Measurements from ENCODE around the gene LGR6. TPM values are rescaled to one million over a fixed set of nuclear protein-coding genes. Genes with fewer than 3 reads are reported as not detected.

The LGR6 gene
- total and polyA plus RNA-seq, 4 donors = 11.6 to 67.8 (median 33.6) TPM

- Histone ChIP-seq H3K9me3 (ENCODE audit: control insufficient read depth, low read length) (no peaks in the 10 kb centered on the region), H3K4me3 (ENCODE audit: low read length in 2 of 2) (no peak overlapping the region), H3K27me3 (ENCODE audit: control insufficient read depth in 1 of 2, insufficient read depth in 2 of 2, low read length in 1 of 2) (no peaks in the 10 kb centered on the region), H3K27ac (ENCODE audit: low read depth in 1 of 2, low read length in 2 of 2) (no peak overlapping the region), H3K36me3 (ENCODE audit: control insufficient read depth in 1 of 2, insufficient read depth in 2 of 2, low read length in 1 of 2) (no peaks in the 10 kb centered on the region), H3K4me1 (ENCODE audit: control insufficient read depth in 1 of 2, insufficient read depth in 2 of 2, low read length in 2 of 2) (no peaks in the 10 kb centered on the region)
- 94 to 95% methylated on average over 4 of the region's 4 CpGs for WGBS, 2 donors
- ATAC-seq (ENCODE audit: low FRiP score) = no peak
- DNase-seq = no peak
- intact Hi-C loops (cut with DNase I) = no loop called here
Measured at GRCh38 chr1:202149566-202149965, 44.0 kb upstream of the LGR6 start.

DNA sequence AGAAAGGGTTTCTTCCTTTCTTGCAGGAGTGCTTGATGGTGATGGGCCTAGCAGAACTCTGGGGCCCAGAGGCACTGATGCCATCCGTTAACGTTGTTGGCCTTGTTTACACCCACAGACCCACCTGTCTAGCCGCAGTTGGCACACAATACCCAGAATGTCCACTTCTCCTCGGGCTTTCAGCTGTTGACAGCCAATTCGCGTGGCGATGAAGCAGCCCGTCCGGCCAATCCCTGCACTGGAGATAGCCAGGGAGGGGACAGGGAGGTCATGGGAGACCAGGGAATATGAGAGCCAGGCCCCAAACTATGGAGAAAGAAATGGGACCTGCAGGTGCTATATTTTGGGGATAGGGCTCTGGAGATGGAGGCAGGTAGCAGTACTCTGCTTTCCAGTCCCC, 43.4 kb upstream of the LGR6 start:
- H3K4me3 ChIP-seq (ENCODE audit: low read length in 2 of 2) = no peak overlapping the region
- H3K9me3 ChIP-seq (ENCODE audit: control insufficient read depth, low read length) = no peaks in the 10 kb centered on the region
- 93 to 95% methylated on average over 9 of the region's 9 CpGs for WGBS, 2 donors
- ATAC-seq (ENCODE audit: low FRiP score) (no peak), DNase-seq (no peak)
- no peaks in the 10 kb centered on the region for H3K36me3 ChIP-seq (ENCODE audit: control insufficient read depth in 1 of 2, insufficient read depth in 2 of 2, low read length in 1 of 2)
- intact Hi-C loops (cut with DNase I) = no loop called here
- H3K4me1 ChIP-seq (ENCODE audit: control insufficient read depth in 1 of 2, insufficient read depth in 2 of 2, low read length in 2 of 2) = no peaks in the 10 kb centered on the region
- H3K27ac ChIP-seq (ENCODE audit: low read depth in 1 of 2, low read length in 2 of 2) = no peak overlapping the region
- no peaks in the 10 kb centered on the region for H3K27me3 ChIP-seq (ENCODE audit: control insufficient read depth in 1 of 2, insufficient read depth in 2 of 2, low read length in 1 of 2)

DNA sequence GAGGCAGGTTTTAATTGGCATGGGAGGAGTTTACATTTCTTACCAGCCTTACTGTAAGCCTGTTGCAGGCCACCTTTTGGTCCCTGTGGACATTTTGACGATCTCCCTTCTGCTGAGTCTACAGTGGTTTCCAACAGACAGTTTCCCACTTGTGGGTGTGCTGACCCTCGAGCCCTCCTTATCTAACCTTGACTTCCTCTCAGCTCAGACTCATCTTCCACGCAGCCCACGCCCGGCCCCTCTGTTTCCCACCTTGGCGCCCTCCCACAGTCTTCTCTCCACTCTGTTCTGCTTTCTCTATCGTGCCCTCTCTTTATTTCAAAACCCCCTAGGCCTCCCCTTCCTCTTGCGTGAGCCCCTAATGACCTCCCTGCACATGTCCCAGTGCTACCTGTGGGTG, 43.0 kb upstream of the LGR6 start:
- no peaks in the 10 kb centered on the region for H3K9me3 ChIP-seq (ENCODE audit: control insufficient read depth, low read length)
- 94% methylated on average over 8 of the region's 8 CpGs for WGBS, 2 donors
- no peak overlapping the region for H3K4me3 ChIP-seq (ENCODE audit: low read length in 2 of 2)
- H3K36me3 ChIP-seq (ENCODE audit: control insufficient read depth in 1 of 2, insufficient read depth in 2 of 2, low read length in 1 of 2) = no peaks in the 10 kb centered on the region
- intact Hi-C loops (cut with DNase I) = no loop called here
- no peaks in the 10 kb centered on the region for H3K4me1 ChIP-seq (ENCODE audit: control insufficient read depth in 1 of 2, insufficient read depth in 2 of 2, low read length in 2 of 2)
- no peak for ATAC-seq (ENCODE audit: low FRiP score)
- H3K27ac ChIP-seq (ENCODE audit: low read depth in 1 of 2, low read length in 2 of 2) = no peak overlapping the region
- no peaks in the 10 kb centered on the region for H3K27me3 ChIP-seq (ENCODE audit: control insufficient read depth in 1 of 2, insufficient read depth in 2 of 2, low read length in 1 of 2)
- no peak for DNase-seq

GRCh38 chr1:202151045-202151444, 42.6 kb upstream of the LGR6 start:
- H3K27me3 ChIP-seq (ENCODE audit: control insufficient read depth in 1 of 2, insufficient read depth in 2 of 2, low read length in 1 of 2) = no peaks in the 10 kb centered on the region
- intact Hi-C loops (cut with DNase I) = no loop called here
- no peak overlapping the region for H3K27ac ChIP-seq (ENCODE audit: low read depth in 1 of 2, low read length in 2 of 2)
- H3K9me3 ChIP-seq (ENCODE audit: control insufficient read depth, low read length) = no peaks in the 10 kb centered on the region
- H3K4me1 ChIP-seq (ENCODE audit: control insufficient read depth in 1 of 2, insufficient read depth in 2 of 2, low read length in 2 of 2) = no peaks in the 10 kb centered on the region
- no peak overlapping the region for H3K4me3 ChIP-seq (ENCODE audit: low read length in 2 of 2)
- no peaks in the 10 kb centered on the region for H3K36me3 ChIP-seq (ENCODE audit: control insufficient read depth in 1 of 2, insufficient read depth in 2 of 2, low read length in 1 of 2)
- 89 to 94% methylated on average over 2 of the region's 2 CpGs for WGBS, 2 donors
- no peak for ATAC-seq (ENCODE audit: low FRiP score)
- no peak for DNase-seq

- H3K27ac ChIP-seq (ENCODE audit: low read depth in 1 of 2, low read length in 2 of 2) = no peak overlapping the region
- H3K27me3 ChIP-seq (ENCODE audit: control insufficient read depth in 1 of 2, insufficient read depth in 2 of 2, low read length in 1 of 2) = no peaks in the 10 kb centered on the region
- no peak for DNase-seq
- H3K4me3 ChIP-seq (ENCODE audit: low read length in 2 of 2) = no peak overlapping the region
- WGBS, 2 donors = 90 to 91% methylated on average over 10 of the region's 10 CpGs
- ATAC-seq (ENCODE audit: low FRiP score) = no peak
- no peaks in the 10 kb centered on the region for H3K4me1 ChIP-seq (ENCODE audit: control insufficient read depth in 1 of 2, insufficient read depth in 2 of 2, low read length in 2 of 2)
- no peaks in the 10 kb centered on the region for H3K36me3 ChIP-seq (ENCODE audit: control insufficient read depth in 1 of 2, insufficient read depth in 2 of 2, low read length in 1 of 2)
- no peaks in the 10 kb centered on the region for H3K9me3 ChIP-seq (ENCODE audit: control insufficient read depth, low read length)
- intact Hi-C loops (cut with DNase I) = no loop called here
Measured at GRCh38 chr1:202152399-202152798, 41.2 kb upstream of the LGR6 start.

GRCh38 chr1:202153284-202153683, 40.3 kb upstream of the LGR6 start:
- ATAC-seq (ENCODE audit: low FRiP score) = no peak
- WGBS, 2 donors = 93 to 95% methylated on average over 4 of the region's 4 CpGs
- no peaks in the 10 kb centered on the region for H3K36me3 ChIP-seq (ENCODE audit: control insufficient read depth in 1 of 2, insufficient read depth in 2 of 2, low read length in 1 of 2)
- H3K27ac ChIP-seq (ENCODE audit: low read depth in 1 of 2, low read length in 2 of 2) = no peak overlapping the region
- intact Hi-C loops (cut with DNase I) = no loop called here
- DNase-seq = no peak
- no peak overlapping the region for H3K4me3 ChIP-seq (ENCODE audit: low read length in 2 of 2)
- H3K27me3 ChIP-seq (ENCODE audit: control insufficient read depth in 1 of 2, insufficient read depth in 2 of 2, low read length in 1 of 2) = no peaks in the 10 kb centered on the region
- no peaks in the 10 kb centered on the region for H3K9me3 ChIP-seq (ENCODE audit: control insufficient read depth, low read length)
- no peaks in the 10 kb centered on the region for H3K4me1 ChIP-seq (ENCODE audit: control insufficient read depth in 1 of 2, insufficient read depth in 2 of 2, low read length in 2 of 2)

DNA sequence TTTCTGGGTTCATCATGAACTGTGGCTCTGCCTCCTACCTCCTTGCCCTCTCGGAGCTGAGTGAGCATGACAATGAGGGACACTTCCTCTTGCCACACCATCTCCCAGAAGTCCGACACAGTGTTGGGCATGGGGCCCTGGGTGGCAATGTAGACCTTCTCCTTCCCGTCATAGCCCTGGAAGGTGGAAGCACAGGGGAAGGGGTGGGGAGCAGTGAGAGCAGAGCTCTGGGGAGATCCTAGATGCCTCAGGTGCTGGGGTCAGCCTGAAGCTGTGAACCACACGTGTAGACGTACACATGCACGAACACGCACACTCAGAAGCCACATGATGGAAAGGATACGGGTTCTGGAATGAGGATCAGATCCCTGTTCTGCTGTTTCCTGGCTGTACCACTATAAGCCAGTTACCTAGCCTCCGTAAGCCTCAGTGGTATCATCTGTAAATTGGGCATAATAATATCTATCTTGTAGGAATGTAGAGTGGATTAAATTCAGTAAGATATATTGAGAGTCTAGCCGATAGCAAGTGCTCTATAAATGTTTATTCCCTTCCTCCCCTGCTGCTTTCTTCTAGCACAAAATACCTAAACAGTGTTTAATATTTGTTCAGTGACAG, 39.3 kb upstream of the LGR6 start:
- H3K4me1 ChIP-seq (ENCODE audit: control insufficient read depth in 1 of 2, insufficient read depth in 2 of 2, low read length in 2 of 2) = no peaks in the 10 kb centered on the region
- H3K36me3 ChIP-seq (ENCODE audit: control insufficient read depth in 1 of 2, insufficient read depth in 2 of 2, low read length in 1 of 2) = no peaks in the 10 kb centered on the region
- no peaks in the 10 kb centered on the region for H3K27me3 ChIP-seq (ENCODE audit: control insufficient read depth in 1 of 2, insufficient read depth in 2 of 2, low read length in 1 of 2)
- no peak overlapping the region for H3K4me3 ChIP-seq (ENCODE audit: low read length in 2 of 2)
- ATAC-seq (ENCODE audit: low FRiP score) = no peak
- no peaks in the 10 kb centered on the region for H3K9me3 ChIP-seq (ENCODE audit: control insufficient read depth, low read length)
- 88 to 89% methylated on average over 10 of the region's 10 CpGs for WGBS, 2 donors
- DNase-seq = no peak
- intact Hi-C loops (cut with DNase I) = no loop called here
- H3K27ac ChIP-seq (ENCODE audit: low read depth in 1 of 2, low read length in 2 of 2) = no peak overlapping the region

DNA sequence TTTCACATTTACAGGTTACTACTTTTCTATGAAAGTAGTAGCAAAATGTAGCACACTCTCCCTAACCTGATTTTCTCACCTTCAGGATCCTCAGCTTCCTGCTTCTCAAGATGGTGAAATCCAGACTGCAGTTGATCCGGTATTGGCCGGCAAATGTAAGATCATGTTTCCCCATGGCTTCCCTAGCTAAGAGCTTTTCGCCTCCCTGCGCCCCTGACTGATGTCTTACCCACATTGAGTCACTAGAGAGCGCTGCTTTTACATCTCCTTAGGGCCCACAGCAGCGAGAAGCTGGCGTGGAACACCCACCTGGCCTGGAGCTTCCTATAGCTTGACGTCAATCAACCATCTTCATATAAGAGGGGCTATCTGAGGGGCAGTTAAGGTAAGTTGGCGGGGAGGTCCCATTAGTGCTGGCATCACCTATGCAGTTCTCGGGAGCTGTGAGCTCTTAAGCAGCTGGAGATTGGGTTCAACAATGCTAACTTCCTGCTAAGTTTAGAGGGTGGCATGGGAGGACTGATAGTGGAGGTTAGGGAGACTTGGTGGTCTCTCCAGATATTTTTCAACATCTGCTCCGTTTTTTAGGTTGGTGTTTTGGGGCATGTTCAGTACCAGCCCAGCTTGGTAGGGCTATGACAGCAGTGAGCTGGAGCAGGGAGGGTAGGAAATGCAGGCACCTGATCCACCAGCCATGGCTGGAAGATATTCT, 38.7 kb upstream of the LGR6 start:
- intact Hi-C loops (cut with DNase I) = no loop called here
- DNase-seq = no peak
- no peak overlapping the region for H3K27ac ChIP-seq (ENCODE audit: low read depth in 1 of 2, low read length in 2 of 2)
- no peaks in the 10 kb centered on the region for H3K4me1 ChIP-seq (ENCODE audit: control insufficient read depth in 1 of 2, insufficient read depth in 2 of 2, low read length in 2 of 2)
- no peaks in the 10 kb centered on the region for H3K36me3 ChIP-seq (ENCODE audit: control insufficient read depth in 1 of 2, insufficient read depth in 2 of 2, low read length in 1 of 2)
- no peaks in the 10 kb centered on the region for H3K27me3 ChIP-seq (ENCODE audit: control insufficient read depth in 1 of 2, insufficient read depth in 2 of 2, low read length in 1 of 2)
- no peaks in the 10 kb centered on the region for H3K9me3 ChIP-seq (ENCODE audit: control insufficient read depth, low read length)
- H3K4me3 ChIP-seq (ENCODE audit: low read length in 2 of 2) = no peak overlapping the region
- no peak for ATAC-seq (ENCODE audit: low FRiP score)
- 36 to 40% methylated on average over 11 of the region's 11 CpGs for WGBS, 2 donors

GRCh38 chr1:202155478-202156021, 38.0 kb upstream of the LGR6 start:
- H3K36me3 ChIP-seq (ENCODE audit: control insufficient read depth in 1 of 2, insufficient read depth in 2 of 2, low read length in 1 of 2) = no peaks in the 10 kb centered on the region
- intact Hi-C loops (cut with DNase I) = no loop called here
- H3K4me1 ChIP-seq (ENCODE audit: control insufficient read depth in 1 of 2, insufficient read depth in 2 of 2, low read length in 2 of 2) = no peaks in the 10 kb centered on the region
- no peak overlapping the region for H3K27ac ChIP-seq (ENCODE audit: low read depth in 1 of 2, low read length in 2 of 2)
- H3K27me3 ChIP-seq (ENCODE audit: control insufficient read depth in 1 of 2, insufficient read depth in 2 of 2, low read length in 1 of 2) = no peaks in the 10 kb centered on the region
- no peaks in the 10 kb centered on the region for H3K9me3 ChIP-seq (ENCODE audit: control insufficient read depth, low read length)
- ATAC-seq (ENCODE audit: low FRiP score) (no peak), DNase-seq (peak; percentile 77 to 87)
- H3K4me3 ChIP-seq (ENCODE audit: low read length in 2 of 2) = no peak overlapping the region
- WGBS, 2 donors = 25% methylated on average over 8 of the region's 8 CpGs
